ENCODE results near the gene APBA1. TPM values are rescaled to one million over a fixed set of nuclear protein-coding genes. Genes with fewer than 3 reads are reported as not detected.

APBA1 gene
- total RNA-seq, 2 donors from 2014 or later, result 6.8 to 9.5 TPM

GRCh38 chr9:69556707-69557106 lies 115.5 kb downstream of the APBA1 start:
- Histone ChIP-seq H3K27ac (no peak overlapping the region), H3K36me3 (no peaks in the 10 kb centered on the region), H3K4me1 (ENCODE audit: control insufficient read depth in 1 of 2, low read depth in 2 of 2) (peaks cover 0 to 8% of the 10 kb centered on the region in 2 donors), H3K4me3 (no peak overlapping the region), H3K27me3 (replicated peaks; ENCODE audit: insufficient read depth) (no peaks in the 10 kb centered on the region), H3K9me3 (no peaks in the 10 kb centered on the region)
- no peak for ATAC-seq (ENCODE audit: insufficient number of reproducible peaks, low FRiP score, low read depth)
- DNase-seq (ENCODE audit: low spot score), result no peak
- no peak for TF ChIP-seq CTCF (IDR thresholded peaks at IDR 0.05)

DNA sequence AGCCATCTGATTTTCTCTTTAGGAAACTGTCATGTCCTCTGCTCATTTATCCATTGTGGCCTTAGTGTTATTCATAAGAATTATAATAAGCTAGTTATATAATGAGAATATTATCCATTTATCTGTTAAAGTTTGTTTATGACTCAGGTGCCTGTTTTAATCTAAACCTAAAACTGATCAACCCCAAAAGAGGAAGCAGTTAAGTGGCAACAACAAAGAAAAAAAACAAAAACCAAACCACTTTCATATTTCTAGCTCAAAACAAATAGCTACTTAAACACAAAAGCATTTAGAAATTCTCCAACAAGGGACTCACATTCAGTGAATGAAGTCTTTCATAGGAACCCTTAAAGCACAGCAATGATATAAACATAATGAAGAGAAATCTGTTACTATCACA lies 116.4 kb downstream of the APBA1 start:
- Histone ChIP-seq H3K9me3 (no peaks in the 10 kb centered on the region), H3K4me1 (ENCODE audit: control insufficient read depth in 1 of 2, low read depth in 2 of 2) (peaks cover 0 to 8% of the 10 kb centered on the region in 2 donors), H3K36me3 (no peaks in the 10 kb centered on the region), H3K27me3 (replicated peaks; ENCODE audit: insufficient read depth) (no peaks in the 10 kb centered on the region), H3K4me3 (no peak overlapping the region), H3K27ac (no peak overlapping the region)
- DNase-seq (ENCODE audit: low spot score) (no peak), ATAC-seq (ENCODE audit: insufficient number of reproducible peaks, low FRiP score, low read depth) (no peak)
- TF ChIP-seq CTCF (IDR thresholded peaks at IDR 0.05), result no peak

GRCh38 chr9:69554945-69555344 lies 117.2 kb downstream of the APBA1 start:
- no peaks in the 10 kb centered on the region for H3K9me3 ChIP-seq
- H3K4me1 ChIP-seq (ENCODE audit: control insufficient read depth in 1 of 2, low read depth in 2 of 2), result peaks cover 0 to 8% of the 10 kb centered on the region in 2 donors
- no peak for TF ChIP-seq CTCF (IDR thresholded peaks at IDR 0.05)
- no peaks in the 10 kb centered on the region for H3K27me3 ChIP-seq (replicated peaks; ENCODE audit: insufficient read depth)
- H3K27ac ChIP-seq, result no peak overlapping the region
- H3K36me3 ChIP-seq, result no peaks in the 10 kb centered on the region
- DNase-seq (ENCODE audit: low spot score), result no peak
- no peak for ATAC-seq (ENCODE audit: insufficient number of reproducible peaks, low FRiP score, low read depth)
- H3K4me3 ChIP-seq, result no peak overlapping the region

DNA sequence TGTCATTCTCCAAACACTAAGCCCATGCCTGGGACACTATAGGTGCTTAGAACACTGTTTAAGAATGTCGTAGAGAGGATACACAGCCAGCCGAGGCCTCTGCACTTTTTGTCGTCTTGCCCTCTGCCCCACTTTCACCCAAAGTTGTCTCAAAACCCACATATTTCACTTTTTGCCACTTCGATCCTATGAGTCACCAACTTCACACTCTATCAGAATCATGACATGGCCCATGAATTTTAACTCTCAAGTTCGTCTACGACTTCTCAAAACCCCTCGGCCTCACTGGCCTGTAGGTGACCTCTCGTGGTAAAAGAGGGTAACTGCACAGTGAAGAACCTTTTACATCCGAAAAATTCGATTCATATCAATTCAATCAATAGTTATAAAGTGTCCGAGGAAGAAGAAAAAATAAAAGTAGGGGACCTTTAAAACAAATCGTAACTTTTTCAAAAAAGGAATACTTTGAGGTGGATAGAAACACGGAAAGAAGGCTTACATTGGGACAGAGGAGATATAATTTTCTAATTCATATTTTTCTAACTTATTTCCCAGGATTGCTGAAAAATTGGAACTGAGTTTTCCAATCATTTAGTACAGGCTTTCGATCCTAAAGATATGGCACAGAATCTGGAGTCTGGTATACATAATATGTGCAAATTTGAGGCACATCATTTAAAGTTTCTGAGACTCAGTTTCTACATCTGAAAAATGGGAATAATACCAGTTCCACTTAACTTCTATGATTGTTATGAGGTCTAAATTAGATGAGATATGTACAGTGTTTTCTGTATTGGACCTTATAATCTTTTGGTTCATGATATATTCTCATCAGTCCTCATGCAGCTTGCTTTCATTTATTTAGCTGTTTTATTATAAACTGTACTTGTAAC lies 122.6 kb downstream of the APBA1 start:
- H3K36me3 ChIP-seq, result no peaks in the 10 kb centered on the region
- no peak overlapping the region for H3K27ac ChIP-seq
- DNase-seq (ENCODE audit: low spot score) (no peak), ATAC-seq (ENCODE audit: insufficient number of reproducible peaks, low FRiP score, low read depth) (no peak)
- H3K4me3 ChIP-seq, result no peak overlapping the region
- peaks cover 0 to 10% of the 10 kb centered on the region in 2 donors for H3K4me1 ChIP-seq (ENCODE audit: control insufficient read depth in 1 of 2, low read depth in 2 of 2)
- H3K27me3 ChIP-seq (replicated peaks; ENCODE audit: insufficient read depth), result no peaks in the 10 kb centered on the region
- peak; percentile 80 for TF ChIP-seq CTCF (IDR thresholded peaks at IDR 0.05)
- H3K9me3 ChIP-seq, result no peaks in the 10 kb centered on the region

- H3K4me3 ChIP-seq, result no peak overlapping the region
- peaks cover 0 to 3% of the 10 kb centered on the region in 2 donors for H3K4me1 ChIP-seq (ENCODE audit: control insufficient read depth in 1 of 2, low read depth in 2 of 2)
- no peaks in the 10 kb centered on the region for H3K27me3 ChIP-seq (replicated peaks; ENCODE audit: insufficient read depth)
- no peak for DNase-seq (ENCODE audit: low spot score)
- ATAC-seq (ENCODE audit: insufficient number of reproducible peaks, low FRiP score, low read depth), result no peak
- no peak for TF ChIP-seq CTCF (IDR thresholded peaks at IDR 0.05)
- H3K36me3 ChIP-seq, result no peaks in the 10 kb centered on the region
- no peaks in the 10 kb centered on the region for H3K9me3 ChIP-seq
- H3K27ac ChIP-seq, result no peak overlapping the region
Measured at GRCh38 chr9:69548681-69549080, 123.5 kb downstream of the APBA1 start.
